Activated naive CD4-positive, alpha-beta T cell treated with anti-CD3 and anti-CD28 coated beads, Interleukin-2, amount 50 U/mL, for 72 hours (primary cell): ENCODE data around the gene ACO2. TPM values are rescaled to one million over a fixed set of nuclear protein-coding genes. Genes with fewer than 3 reads are reported as not detected.

ENCODE experiments used
- ATAC-seq, 2 donors: fragments of 150-1000 bp; cut with Tn5 transposase; 2 replicates each; pipeline ENCODE4 v1.10.0; 2021; ENCODE audit warnings: mild to moderate bottlenecking in 2 of 2, moderate library complexity in 2 of 2
- DNase-seq, 2 donors: peaks; one replicate each; pipeline ENCODE4 v3.0.0; 2021 to 2022; ENCODE audit warnings: low spot score in 2 of 2
- H3K27ac Mint-ChIP-seq, 2 donors: one replicate each; pipeline ENCODE4 v1.8.0; 2022; ENCODE audit warnings: mild to moderate bottlenecking in 2 of 2, mixed read lengths in 2 of 2
- H3K36me3 Mint-ChIP-seq, 2 donors: one replicate each; pipeline ENCODE4 v1.8.0; 2022; ENCODE audit warnings: mixed read lengths in 2 of 2
- H3K9me3 Mint-ChIP-seq, 2 donors: one replicate each; pipeline ENCODE4 v1.8.0; 2022; ENCODE audit warnings: mixed read lengths in 2 of 2
- total RNA-seq, 2 donors: library from RNA; stranded (reverse); gene quantifications; one replicate each; pipeline ENCODE4 v1.2.3, GENCODE V29; 2022

Gene ACO2
- total RNA-seq, 2 donors from 2014 or later = 100.0 to 112 TPM

DNA sequence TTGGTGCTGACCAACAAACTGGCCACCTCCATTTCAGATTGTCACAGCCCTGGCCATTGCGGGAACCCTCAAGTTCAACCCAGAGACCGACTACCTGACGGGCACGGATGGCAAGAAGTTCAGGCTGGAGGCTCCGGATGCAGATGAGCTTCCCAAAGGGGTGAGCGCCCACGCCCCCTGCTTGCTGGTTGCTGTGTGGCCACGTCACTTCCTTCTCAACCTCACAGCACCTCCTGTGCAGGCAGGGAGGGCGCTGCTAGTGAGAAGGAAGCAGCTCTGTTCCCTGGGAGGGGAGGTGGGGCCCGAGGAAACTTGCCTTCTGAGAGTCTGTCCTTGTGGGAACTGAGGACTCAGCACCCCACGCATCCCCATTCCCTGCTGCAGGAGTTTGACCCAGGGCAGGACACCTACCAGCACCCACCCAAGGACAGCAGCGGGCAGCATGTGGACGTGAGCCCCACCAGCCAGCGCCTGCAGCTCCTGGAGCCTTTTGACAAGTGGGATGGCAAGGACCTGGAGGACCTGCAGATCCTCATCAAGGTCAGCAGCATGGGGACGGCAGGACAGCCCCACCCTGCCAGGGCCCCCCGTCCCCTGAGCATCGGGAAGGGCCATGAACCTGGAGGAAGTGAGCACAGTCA, 56.0 kb downstream of the ACO2 start:
- Mint-ChIP-seq H3K27ac (peak overlapping the region; percentile 72 to 85), H3K36me3 (peaks cover 0 to 7% of the 10 kb centered on the region in 2 donors), H3K9me3 (no peaks in the 10 kb centered on the region)
- peak in 1 of 2 donors; percentile 56 for DNase-seq
- ATAC-seq = peak; percentile 63 to 67

DNA sequence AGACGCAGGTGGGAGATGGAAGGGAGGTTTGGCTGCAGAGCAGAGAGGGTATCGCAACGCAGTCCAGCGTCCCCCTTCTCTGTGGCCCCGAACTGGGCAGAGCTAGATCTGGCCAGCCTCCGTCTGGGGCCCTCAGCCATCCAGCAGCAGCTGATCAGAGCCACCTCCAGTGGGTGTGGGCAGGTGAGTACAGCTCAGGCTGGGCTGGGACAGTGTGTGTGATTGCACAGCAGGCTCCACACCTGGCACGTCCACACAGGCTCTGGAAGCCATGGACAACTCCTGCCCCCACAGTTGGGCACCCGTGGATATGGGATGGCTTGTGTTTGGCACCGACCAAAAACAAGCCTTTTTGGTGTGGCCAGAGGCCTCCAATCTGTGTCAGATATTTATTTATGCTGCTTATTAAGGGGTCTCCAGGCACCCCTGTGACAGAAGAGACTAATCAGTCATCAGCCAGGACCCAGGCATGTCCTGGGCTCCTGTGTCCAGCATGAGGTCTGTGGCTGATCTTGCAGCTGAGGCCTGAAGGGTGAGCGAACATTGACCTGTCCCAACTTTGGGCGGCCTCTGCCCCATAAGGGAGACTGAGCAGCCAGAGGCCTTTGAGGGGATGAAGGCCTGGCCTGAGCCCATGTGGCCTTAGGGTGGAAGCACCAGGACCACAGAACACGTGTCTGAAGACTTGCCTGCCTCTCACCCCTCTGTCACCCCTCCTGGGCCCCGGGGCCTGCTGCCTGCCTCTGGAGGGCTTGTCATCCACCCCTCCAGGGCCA, 56.7 kb downstream of the ACO2 start:
- H3K36me3 Mint-ChIP-seq = peaks cover 0 to 7% of the 10 kb centered on the region in 2 donors
- ATAC-seq = no peak

DNA sequence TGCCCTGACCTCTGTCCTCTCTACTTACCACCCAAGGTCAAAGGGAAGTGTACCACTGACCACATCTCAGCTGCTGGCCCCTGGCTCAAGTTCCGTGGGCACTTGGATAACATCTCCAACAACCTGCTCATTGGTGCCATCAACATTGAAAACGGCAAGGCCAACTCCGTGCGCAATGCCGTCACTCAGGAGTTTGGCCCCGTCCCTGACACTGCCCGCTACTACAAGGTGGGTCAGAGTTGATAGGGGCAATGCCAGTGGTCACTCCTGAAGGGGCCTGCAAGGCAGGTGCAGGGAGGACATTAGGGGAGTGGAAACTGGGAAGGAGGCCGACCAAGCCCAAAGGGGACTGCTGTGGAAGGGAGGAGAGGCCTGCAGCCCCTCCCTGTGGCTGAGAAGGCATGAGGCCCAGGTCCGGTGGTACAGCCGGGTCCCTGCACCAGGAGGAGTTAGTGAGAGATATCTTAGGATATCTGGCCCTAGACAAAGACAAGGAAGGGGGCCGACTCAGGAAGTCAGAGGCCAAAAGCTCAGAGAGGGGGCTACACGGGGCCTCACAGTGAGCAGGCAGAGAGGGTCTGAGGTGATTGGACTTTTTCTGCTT, 57.4 kb downstream of the ACO2 start:
- DNase-seq (no peak), ATAC-seq (peak in 1 of 2 donors; percentile 2)
- Mint-ChIP-seq H3K27ac (peak overlapping the region; percentile 85 to 86), H3K36me3 (peaks cover 0 to 7% of the 10 kb centered on the region in 2 donors), H3K9me3 (no peaks in the 10 kb centered on the region)

More for the DNA sequence above, 56.7 kb downstream of the ACO2 start:
- H3K9me3 Mint-ChIP-seq = no peaks in the 10 kb centered on the region
- DNase-seq = no peak
- peak overlapping the region; percentile 85 to 86 for H3K27ac Mint-ChIP-seq

DNA sequence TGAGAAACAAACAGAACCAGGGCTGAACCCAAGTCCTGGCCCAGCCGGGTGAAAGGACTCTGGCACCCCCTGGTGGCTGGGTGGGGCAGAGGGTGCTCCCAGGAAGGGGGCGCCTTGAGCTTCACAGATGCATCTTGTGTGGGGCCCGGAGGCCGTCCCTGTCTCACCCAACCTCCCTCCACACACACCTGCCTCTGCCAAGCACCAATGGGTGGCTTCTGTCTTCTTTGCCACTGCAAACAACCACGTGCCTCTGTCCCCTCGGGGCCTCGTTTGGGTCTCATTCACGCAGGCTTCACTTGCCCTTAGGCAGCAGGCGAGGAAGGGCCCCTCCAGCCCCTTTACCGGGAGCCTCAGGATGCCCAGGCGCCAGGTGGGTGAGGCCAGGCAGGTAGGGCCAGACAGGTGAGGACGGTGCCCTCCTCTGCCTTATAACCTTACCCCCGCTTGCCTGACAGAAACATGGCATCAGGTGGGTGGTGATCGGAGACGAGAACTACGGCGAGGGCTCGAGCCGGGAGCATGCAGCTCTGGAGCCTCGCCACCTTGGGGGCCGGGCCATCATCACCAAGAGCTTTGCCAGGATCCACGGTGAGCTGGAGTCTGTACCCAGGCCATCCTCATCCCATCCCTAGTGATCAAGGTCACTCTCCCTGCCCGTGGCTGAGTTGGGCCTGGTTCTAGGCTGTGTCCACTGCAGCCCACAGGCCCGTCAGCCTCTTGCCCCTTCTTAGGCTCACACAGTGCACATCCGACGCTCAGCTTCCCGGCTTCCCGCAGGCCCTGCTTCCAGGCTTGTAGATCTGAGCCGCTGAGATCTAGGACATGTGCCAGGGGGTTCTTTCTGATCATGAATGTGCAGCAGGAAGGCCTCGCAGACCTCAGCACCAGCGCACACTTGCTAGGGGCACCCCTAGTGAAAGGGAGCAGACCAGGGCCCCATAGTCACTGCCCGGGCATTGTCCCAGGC, 58.2 kb downstream of the ACO2 start:
- Mint-ChIP-seq H3K27ac (peak overlapping the region in 1 of 2 donors; percentile 85), H3K9me3 (no peaks in the 10 kb centered on the region)

DNA sequence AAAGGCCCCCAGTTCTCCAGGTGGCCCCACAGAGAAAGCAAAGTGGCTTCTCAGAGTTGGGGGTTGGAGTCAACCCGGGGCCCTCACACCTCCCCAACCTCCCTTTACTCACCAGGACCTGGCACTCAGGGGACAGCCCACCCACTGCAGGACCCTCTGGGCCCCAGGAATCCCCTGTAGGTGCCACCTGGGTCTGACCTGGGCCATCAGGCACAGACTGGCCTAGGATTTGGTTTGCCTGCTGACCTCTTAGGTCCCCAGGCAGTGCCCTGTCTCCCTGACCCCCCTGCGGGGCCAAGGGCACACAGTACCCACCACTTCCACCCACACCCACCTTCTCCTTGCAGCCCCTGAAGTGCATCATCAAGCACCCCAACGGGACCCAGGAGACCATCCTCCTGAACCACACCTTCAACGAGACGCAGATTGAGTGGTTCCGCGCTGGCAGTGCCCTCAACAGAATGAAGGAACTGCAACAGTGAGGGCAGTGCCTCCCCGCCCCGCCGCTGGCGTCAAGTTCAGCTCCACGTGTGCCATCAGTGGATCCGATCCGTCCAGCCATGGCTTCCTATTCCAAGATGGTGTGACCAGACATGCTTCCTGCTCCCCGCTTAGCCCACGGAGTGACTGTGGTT, 59.3 kb downstream of the ACO2 start:
- peaks cover 0 to 7% of the 10 kb centered on the region in 2 donors for H3K36me3 Mint-ChIP-seq
- H3K27ac Mint-ChIP-seq = peak overlapping the region; percentile 0 to 66
- no peak for DNase-seq
- no peak for ATAC-seq
- H3K9me3 Mint-ChIP-seq = no peaks in the 10 kb centered on the region

More for the DNA sequence above, 58.2 kb downstream of the ACO2 start:
- ATAC-seq (peak; percentile 52 to 58), DNase-seq (peak in 1 of 2 donors; percentile 74)
- peaks cover 0 to 7% of the 10 kb centered on the region in 2 donors for H3K36me3 Mint-ChIP-seq

DNA sequence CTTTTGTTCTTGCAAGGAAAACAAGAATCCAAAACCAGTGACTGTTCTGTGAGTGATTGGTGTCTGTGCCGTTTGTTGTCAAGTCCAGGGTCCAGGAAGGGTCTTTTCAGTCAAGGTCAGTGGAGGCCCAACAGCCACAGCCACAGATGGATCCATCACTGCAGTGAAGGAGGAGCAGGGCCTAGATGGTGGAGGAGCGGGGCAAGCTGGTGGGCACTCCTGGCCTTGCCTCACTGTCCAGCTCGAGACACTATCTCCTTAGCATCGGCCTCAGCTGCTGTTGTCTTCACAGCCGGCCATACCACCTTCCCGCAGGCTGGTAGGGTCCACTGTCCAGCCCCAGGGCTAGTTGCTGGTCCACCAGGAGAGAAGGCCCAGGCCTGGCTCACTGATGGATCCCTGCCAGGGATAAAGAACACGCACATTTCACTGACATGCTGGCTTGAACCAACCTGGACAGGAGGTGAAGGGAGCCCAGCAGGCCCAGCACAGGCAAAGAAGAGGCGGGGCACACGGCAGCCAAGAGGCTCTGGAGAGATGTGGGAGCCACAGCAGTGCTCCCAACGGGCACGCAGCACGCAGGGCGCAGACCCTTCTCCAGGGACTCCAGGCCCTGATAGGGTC, 60.1 kb downstream of the ACO2 start:
- ATAC-seq (no peak), DNase-seq (no peak)
- H3K36me3 Mint-ChIP-seq = peaks cover 0 to 7% of the 10 kb centered on the region in 2 donors
- peak overlapping the region in 1 of 2 donors; percentile 66 for H3K27ac Mint-ChIP-seq
- no peaks in the 10 kb centered on the region for H3K9me3 Mint-ChIP-seq

DNA sequence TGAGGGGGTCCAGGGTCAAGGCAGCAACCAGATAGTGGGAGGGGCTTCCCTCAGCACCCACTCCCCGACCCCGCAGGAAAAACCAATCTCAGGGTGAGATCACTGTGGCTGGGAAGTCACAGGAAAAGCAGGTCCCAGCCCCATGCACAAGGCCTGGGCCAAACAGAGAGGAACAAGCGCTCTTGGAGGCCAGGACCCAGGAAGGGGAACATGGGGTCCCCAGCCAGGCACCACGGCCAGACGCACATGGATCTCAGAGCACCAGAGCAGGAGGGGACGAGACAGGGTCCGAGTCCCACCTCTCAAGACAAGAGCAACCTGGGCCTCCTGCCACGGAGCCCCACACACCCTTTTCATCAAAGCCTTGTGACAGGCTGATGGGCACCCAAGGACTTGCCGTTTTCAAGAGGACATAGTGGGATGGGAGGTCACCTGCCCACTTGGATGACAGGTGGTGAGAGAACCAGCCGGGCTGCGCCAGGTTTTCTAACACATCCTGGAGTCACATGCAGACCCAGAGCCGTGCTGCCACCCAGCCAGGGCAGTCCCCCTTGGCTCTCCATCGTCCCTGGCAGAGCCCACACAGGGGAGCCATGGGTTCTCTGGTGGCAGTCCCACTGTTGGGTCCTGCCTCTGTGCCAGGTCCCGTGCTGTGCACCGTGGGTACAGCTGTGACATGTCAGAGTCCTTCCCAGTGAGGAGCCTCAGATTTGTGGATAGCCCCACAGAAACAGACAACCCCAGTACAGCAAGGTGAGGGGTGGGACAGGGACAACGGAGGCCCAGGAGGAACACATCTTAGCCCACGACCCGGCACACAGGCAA, 62.2 kb downstream of the ACO2 start:
- peak overlapping the region; percentile 31 to 72 for H3K27ac Mint-ChIP-seq
- ATAC-seq = no peak
- no peak for DNase-seq
- H3K9me3 Mint-ChIP-seq = no peaks in the 10 kb centered on the region
- peaks cover 4 to 7% of the 10 kb centered on the region in 2 donors for H3K36me3 Mint-ChIP-seq

DNA sequence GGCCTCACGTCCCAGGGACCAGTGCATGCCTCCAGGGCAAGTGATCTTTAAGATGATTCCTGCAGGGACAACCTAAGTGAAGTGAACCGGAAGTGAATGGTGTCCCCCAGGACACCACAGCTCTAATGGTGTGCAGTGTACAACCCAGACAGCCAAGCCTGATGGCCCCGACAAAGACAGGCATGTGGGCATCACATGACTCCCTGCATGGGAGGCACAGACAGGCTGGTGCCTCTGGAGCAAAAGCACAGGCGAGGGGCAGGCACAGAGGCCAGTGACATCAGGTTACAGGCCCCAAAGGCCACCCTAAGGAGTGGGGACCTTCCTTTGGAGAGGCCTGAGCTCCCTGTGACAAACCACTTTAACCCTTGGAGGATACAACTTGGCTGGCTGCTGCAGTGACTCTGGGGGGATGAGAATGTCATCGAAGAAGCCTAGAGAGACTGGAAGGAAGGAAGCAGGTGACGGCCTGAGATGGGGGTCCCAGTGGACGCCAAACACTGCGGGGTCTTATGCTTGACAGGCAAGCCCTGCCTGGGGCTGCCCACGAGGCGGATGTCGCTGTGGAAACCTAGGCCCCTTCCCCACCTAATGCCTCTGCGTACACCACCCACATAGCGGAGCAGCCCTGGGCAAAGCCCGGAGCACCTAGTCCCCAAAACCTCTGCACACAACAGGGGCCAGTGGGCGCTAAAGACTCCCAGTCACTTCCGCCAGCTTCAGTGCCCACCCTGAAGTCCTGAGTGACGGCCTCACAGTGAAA, 63.0 kb downstream of the ACO2 start:
- Mint-ChIP-seq H3K27ac (peak overlapping the region in 1 of 2 donors; percentile 50), H3K9me3 (no peaks in the 10 kb centered on the region), H3K36me3 (peaks cover 4 to 7% of the 10 kb centered on the region in 2 donors)
- no peak for DNase-seq
- no peak for ATAC-seq

DNA sequence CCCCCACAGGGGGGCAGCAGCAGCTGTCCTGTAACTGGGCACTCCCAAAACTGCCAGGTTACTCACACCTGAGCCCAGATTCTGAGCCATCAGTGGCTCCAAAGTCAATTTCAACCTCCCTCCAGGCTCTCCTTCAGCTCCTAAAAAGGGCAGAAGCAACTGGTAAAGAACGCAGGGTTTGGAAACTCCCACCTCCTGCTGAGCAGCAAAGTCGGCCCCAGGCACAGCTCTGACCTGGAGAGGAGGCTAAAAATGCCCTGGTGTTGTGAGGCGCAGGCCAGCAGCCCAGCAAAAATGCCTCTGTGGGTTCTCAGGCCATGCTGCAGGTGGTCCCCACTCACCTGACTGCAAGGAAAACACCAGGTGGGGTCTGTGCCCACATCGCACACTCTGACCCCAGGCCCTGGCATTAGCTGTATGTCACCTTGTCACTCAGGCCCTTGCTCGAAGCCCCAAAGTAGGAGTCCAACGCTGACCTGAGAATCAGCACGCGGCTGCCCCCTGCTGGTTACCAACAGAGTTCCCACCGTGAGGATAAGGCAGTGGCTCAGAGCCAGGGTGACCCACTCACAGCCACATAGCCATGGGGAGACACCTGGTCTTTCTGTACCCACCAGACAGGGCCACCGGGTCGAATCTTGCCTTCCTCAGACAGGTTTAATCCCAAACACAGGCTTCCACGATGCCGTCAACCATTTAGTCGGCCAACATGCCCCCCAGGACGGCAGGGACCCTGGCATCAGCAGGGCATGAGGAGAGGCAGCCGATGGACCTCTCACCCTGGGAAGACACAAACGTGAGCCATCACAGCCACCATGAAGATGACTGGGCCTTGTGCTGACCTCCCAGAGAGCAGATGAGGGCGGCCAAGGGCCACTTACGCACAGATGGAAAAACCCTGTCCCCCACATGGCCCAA, 64.2 kb downstream of the ACO2 start:
- H3K36me3 Mint-ChIP-seq = peaks cover 4 to 7% of the 10 kb centered on the region in 2 donors
- ATAC-seq (peak; percentile 77 to 85), DNase-seq (peak in 1 of 2 donors; percentile 78)
- no peaks in the 10 kb centered on the region for H3K9me3 Mint-ChIP-seq
- H3K27ac Mint-ChIP-seq = peak overlapping the region; percentile 40 to 87

DNA sequence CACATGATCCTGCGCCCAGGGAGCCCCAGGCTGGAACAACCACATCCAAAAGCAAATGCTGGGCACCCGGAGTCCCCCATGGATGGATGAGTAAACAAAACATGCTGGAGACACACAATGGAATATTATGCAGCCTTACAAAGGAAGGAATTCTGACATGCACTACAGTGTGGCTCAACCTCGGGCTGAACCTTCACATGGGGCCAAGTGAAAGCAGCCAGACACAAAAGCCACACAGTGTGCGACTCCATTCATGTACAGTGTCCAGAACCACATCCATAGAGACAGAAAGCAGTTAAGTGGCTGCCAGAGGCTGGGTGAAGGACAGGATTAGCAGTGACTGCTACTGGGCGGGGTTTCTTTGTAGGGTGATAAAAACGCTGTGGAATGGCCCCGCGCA, 65.3 kb downstream of the ACO2 start:
- Mint-ChIP-seq H3K36me3 (peaks cover 0 to 4% of the 10 kb centered on the region in 2 donors), H3K9me3 (no peaks in the 10 kb centered on the region), H3K27ac (peak overlapping the region in 1 of 2 donors; percentile 29)
- no peak for ATAC-seq
- DNase-seq = no peak

DNA sequence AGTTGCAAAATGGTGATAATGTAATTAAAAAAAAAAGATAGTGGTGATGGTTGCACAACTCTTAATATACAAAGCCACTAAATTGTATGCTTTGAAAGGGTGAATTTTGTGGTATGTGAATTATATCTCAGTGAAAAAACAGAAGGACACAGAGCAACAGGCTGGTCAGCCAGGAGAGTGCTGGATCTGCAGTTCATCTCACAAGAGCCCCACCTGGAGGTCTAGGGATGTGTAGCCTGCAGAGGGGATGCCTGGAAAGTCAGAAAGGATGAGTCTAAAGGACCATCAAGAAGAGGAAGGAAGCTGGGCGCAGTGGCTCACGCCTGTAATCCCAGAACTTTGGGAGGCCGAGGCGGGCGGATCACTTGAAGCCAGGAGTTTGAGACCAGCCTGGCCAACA, 66.3 kb downstream of the ACO2 start:
- Mint-ChIP-seq H3K36me3 (peaks cover 0 to 4% of the 10 kb centered on the region in 2 donors), H3K27ac (peak overlapping the region in 1 of 2 donors; percentile 90), H3K9me3 (no peaks in the 10 kb centered on the region)
- ATAC-seq (no peak), DNase-seq (no peak)

DNA sequence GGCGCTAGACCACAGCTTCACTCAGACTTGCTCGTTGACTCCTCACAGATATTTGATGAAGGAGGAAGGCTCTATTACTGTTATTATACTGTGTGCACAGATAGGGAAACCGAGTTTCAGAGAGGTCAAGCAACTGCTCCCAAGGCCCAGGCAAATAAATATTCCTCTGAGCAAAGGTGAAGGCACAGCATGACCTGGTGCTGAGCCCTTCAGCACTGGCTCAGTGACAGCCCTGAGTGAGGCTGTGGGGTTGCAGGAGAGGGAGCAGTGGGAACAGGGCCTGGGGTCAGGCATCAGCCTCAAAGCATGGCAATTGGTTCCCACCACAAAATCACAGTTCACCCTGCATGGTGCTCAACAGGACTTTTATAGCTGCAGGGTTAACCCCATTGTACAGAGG, 68.3 kb downstream of the ACO2 start:
- Mint-ChIP-seq H3K36me3 (peaks cover 0 to 4% of the 10 kb centered on the region in 2 donors), H3K9me3 (no peaks in the 10 kb centered on the region), H3K27ac (peak overlapping the region in 1 of 2 donors; percentile 50)
- no peak for DNase-seq
- ATAC-seq = no peak

DNA sequence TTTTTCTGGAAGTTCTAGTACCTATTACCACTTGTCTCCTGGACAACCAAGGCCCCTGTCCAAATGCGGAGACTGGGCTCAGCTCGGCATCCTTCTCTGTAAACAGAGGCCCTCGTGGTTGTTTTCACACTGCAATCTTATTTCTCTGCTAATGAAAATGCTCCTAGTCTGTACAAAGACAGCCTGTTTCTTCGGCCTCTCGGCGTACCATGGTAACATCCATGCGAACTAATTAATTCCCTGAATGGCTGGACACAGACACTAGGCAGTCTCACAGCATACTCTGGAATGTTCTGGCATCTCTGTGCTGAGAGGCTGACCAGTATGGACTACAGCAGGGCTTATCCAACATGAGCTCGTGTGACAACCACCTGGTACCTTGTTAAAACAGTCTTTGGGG, 69.7 kb downstream of the ACO2 start:
- ATAC-seq = no peak
- Mint-ChIP-seq H3K36me3 (peaks cover 6% of the 10 kb centered on the region in 2 donors), H3K27ac (no peak overlapping the region), H3K9me3 (no peaks in the 10 kb centered on the region)
- no peak for DNase-seq
